Osteoblast (primary cell): ENCODE results near the gene PLPP4. TPM values are rescaled to one million over a fixed set of nuclear protein-coding genes. Genes with fewer than 3 reads are reported as not detected.

Experiments used
- DNase-seq: peaks from one replicate; pipeline ENCODE4 v3.0.0; 2011; ENCODE audit warnings: low spot score, mixed read lengths; ENCODE audit not compliant: insufficient read length; ENCODE audit errors: missing footprints
- H2AFZ ChIP-seq: 2 replicates; pipeline ENCODE4 v1.6.0; 2011; ENCODE audit warnings: mild to moderate bottlenecking, low read length
- H3K27ac ChIP-seq: 2 replicates; pipeline ENCODE4 v1.5.1; 2011; ENCODE audit warnings: mild to moderate bottlenecking, low read depth, low read length, moderate library complexity
- H3K27me3 ChIP-seq: 2 replicates; pipeline ENCODE4 v1.6.0; 2012; ENCODE audit warnings: mild to moderate bottlenecking, control low read depth, inconsistent platforms, low read length, moderate library complexity; ENCODE audit not compliant: insufficient read depth
- H3K36me3 ChIP-seq: 2 replicates; pipeline ENCODE4 v1.5.1; 2011; ENCODE audit warnings: mild to moderate bottlenecking, low read length, control low read depth, moderate library complexity; ENCODE audit not compliant: insufficient read depth
- H3K4me1 ChIP-seq: 2 replicates; pipeline ENCODE4 v1.5.1; 2011; ENCODE audit warnings: mild to moderate bottlenecking, low read length, control low read depth, moderate library complexity; ENCODE audit not compliant: insufficient read depth
- H3K4me2 ChIP-seq: 2 replicates; pipeline ENCODE4 v1.6.0; 2011; ENCODE audit warnings: mild to moderate bottlenecking, low read length; ENCODE audit not compliant: insufficient read depth
- H3K4me3 ChIP-seq: fragments of 200-600 bp; sonication (generic); 3 replicates; pipeline ENCODE4 v1.5.1; 2012; ENCODE audit warnings: mild to moderate bottlenecking, low read length, inconsistent platforms; ENCODE audit not compliant: insufficient read depth
- H3K79me2 ChIP-seq: 2 replicates; pipeline ENCODE4 v1.6.0; 2012; ENCODE audit warnings: mild to moderate bottlenecking, low read length, control low read depth, inconsistent platforms; ENCODE audit not compliant: insufficient read depth
- H3K9me3 ChIP-seq: 2 replicates; pipeline ENCODE4 v1.5.1; 2011; ENCODE audit warnings: low read depth, low read length, control low read depth
- H4K20me1 ChIP-seq: 2 replicates; pipeline ENCODE4 v1.6.0; 2012; ENCODE audit warnings: mild to moderate bottlenecking, low read length, control low read depth; ENCODE audit not compliant: insufficient read depth
- total RNA-seq: library from RNA; depleted of rRNA; stranded (reverse); fragments of >200 nt; gene quantifications from 2 replicates; pipeline ENCODE4 v1.2.3, GENCODE V29; 2012
- TF ChIP-seq, protein P1 (sequence below): IDR thresholded peaks from 2 replicates; pipeline ENCODE4 v1.5.1; 2011; ENCODE audit warnings: mild to moderate bottlenecking, low read depth, low read length, moderate library complexity; ENCODE audit errors: extremely low read depth

The PLPP4 gene
- total RNA-seq, 1 donor: 8.0 TPM

DNA sequence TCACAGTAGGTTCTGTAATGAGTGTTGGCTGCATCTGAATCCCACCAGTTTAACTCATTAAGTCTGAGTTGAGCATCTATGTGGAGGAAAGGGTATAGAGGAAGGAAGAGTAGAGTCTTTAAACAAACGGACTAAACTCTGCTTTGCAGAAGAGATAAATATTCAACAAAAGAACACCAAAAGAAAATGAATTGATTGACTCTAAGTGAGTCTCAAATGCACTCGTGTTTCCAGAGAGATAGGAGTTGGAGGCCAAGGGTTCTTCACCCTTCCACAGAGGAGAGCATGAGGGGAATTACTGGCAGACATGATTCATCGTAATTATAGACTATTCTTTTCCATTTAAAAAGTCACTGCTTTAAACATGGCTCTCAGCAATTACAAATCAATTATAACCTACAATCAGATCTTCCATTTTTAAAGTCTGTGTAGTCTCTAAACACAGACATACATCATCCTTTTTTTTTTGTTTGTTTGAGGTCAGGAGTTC, 56.3 kb downstream of the PLPP4 start:
- Histone ChIP-seq H4K20me1 (no peaks in the 10 kb centered on the region), H3K36me3 (no peaks in the 10 kb centered on the region), H3K27ac (no peak overlapping the region), H3K4me3 (no peak overlapping the region), H3K9me3 (no peaks in the 10 kb centered on the region), H3K4me1 (peaks cover 13% of the 10 kb centered on the region), H3K27me3 (no peaks in the 10 kb centered on the region), H2AFZ (no peak overlapping the region), H3K4me2 (no peak overlapping the region), H3K79me2 (no peaks in the 10 kb centered on the region)
- DNase-seq: no peak
- TF ChIP-seq, protein P1, sequence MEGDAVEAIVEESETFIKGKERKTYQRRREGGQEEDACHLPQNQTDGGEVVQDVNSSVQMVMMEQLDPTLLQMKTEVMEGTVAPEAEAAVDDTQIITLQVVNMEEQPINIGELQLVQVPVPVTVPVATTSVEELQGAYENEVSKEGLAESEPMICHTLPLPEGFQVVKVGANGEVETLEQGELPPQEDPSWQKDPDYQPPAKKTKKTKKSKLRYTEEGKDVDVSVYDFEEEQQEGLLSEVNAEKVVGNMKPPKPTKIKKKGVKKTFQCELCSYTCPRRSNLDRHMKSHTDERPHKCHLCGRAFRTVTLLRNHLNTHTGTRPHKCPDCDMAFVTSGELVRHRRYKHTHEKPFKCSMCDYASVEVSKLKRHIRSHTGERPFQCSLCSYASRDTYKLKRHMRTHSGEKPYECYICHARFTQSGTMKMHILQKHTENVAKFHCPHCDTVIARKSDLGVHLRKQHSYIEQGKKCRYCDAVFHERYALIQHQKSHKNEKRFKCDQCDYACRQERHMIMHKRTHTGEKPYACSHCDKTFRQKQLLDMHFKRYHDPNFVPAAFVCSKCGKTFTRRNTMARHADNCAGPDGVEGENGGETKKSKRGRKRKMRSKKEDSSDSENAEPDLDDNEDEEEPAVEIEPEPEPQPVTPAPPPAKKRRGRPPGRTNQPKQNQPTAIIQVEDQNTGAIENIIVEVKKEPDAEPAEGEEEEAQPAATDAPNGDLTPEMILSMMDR: no peak

- Histone ChIP-seq H3K36me3 (no peaks in the 10 kb centered on the region), H3K4me1 (peaks cover 7% of the 10 kb centered on the region), H3K9me3 (no peaks in the 10 kb centered on the region), H3K79me2 (no peaks in the 10 kb centered on the region), H3K27me3 (no peaks in the 10 kb centered on the region), H3K4me2 (no peak overlapping the region), H4K20me1 (no peaks in the 10 kb centered on the region), H2AFZ (no peak overlapping the region), H3K27ac (no peak overlapping the region), H3K4me3 (no peak overlapping the region)
- TF ChIP-seq, protein P1: no peak
- no peak for DNase-seq
Measured at GRCh38 chr10:120514035-120514620, 57.1 kb downstream of the PLPP4 start.

DNA sequence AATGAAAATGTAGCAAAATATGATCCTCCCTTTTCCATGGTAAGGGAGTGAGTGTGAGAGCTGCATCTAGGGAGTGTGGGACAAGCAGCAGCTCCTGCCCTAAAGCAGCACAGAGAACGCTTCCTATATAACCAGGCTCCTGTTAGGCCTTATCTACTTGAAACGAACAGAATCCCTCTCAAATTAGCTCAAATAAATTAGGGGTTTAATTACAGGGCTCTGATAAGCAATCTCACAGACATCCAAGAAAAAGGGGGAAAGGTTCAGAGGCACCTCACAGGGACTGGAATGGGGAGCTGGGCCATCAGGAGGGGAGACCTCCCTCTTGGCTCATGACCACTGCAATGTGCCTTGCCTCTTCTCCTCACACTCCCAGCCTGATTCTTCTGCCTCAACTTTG, 57.9 kb downstream of the PLPP4 start:
- Histone ChIP-seq H3K4me2 (no peak overlapping the region), H3K27ac (no peak overlapping the region), H2AFZ (no peak overlapping the region), H3K9me3 (no peaks in the 10 kb centered on the region), H3K79me2 (no peaks in the 10 kb centered on the region), H3K27me3 (no peaks in the 10 kb centered on the region), H3K4me3 (no peak overlapping the region), H3K4me1 (peaks cover 7% of the 10 kb centered on the region), H3K36me3 (no peaks in the 10 kb centered on the region), H4K20me1 (peaks cover 2% of the 10 kb centered on the region)
- TF ChIP-seq, protein P1: no peak
- DNase-seq: no peak

DNA sequence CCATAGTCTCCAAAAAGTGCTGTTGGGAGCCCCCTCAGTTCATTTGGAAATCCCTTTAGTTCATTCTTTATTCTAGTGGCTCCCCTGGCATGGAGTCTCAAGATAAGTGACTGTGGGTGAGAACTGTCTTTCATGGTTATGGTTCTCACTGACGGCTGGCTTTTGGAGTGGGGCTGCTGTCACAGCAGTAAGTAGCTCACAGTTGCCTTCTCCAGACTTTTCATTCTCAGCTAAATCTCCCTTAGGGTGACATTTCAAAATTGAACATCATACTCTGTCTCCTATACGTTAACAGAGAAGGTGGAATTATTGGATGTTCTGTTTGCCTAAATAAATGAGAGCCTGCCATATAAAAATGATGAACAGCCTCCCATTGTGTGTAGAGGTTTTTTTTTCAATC, 58.7 kb downstream of the PLPP4 start:
- Histone ChIP-seq H2AFZ (no peak overlapping the region), H3K79me2 (no peaks in the 10 kb centered on the region), H3K4me2 (no peak overlapping the region), H4K20me1 (peaks cover 2% of the 10 kb centered on the region), H3K4me1 (peaks cover 7% of the 10 kb centered on the region), H3K36me3 (no peaks in the 10 kb centered on the region), H3K27me3 (no peaks in the 10 kb centered on the region), H3K4me3 (no peak overlapping the region), H3K27ac (no peak overlapping the region), H3K9me3 (no peaks in the 10 kb centered on the region)
- no peak for DNase-seq
- TF ChIP-seq, protein P1: no peak
